Head of caudate nucleus (tissue), 42 donors: ENCODE results near the gene ANKIB1.

ENCODE experiments used
- DNase-seq, 42 donors: peaks; one replicate each; pipeline versions ENCODE4 v3.0.0 to v3.0.0-alpha.2; 2020 to 2021; ENCODE audit warnings: mixed read lengths in 7 of 42
- intact Hi-C: fragments of 100-400 bp; cut with DNase I; formaldehyde crosslinking; loops from one replicate; pipeline ENCODE4 v1.15.0; 2022

Gene ANKIB1

GRCh38 chr7:92259062-92259461 is 13.3 kb downstream of the ANKIB1 start:
- no peak for DNase-seq
- intact Hi-C loops: no loop called here

GRCh38 chr7:92259610-92260247 is 14.0 kb downstream of the ANKIB1 start:
- DNase-seq: no peak
- intact Hi-C loops: no loop called here

GRCh38 chr7:92260248-92260781 is 14.5 kb downstream of the ANKIB1 start:
- intact Hi-C loops: no loop called here
- DNase-seq: no peak

- intact Hi-C loops: no loop called here
- no peak for DNase-seq
Observed at GRCh38 chr7:92266415-92267241, 20.9 kb downstream of the ANKIB1 start.

GRCh38 chr7:92268921-92269320 is 23.1 kb downstream of the ANKIB1 start:
- intact Hi-C loops: no loop called here
- no peak for DNase-seq

GRCh38 chr7:92275327-92275726 is 29.6 kb downstream of the ANKIB1 start:
- DNase-seq: no peak
- intact Hi-C loops: no loop called here

GRCh38 chr7:92276460-92276864 is 30.7 kb downstream of the ANKIB1 start:
- DNase-seq: no peak
- intact Hi-C loops: no loop called here

GRCh38 chr7:92279396-92280031 is 33.7 kb downstream of the ANKIB1 start:
- intact Hi-C loops: no loop called here
- no peak for DNase-seq

GRCh38 chr7:92281031-92281430 is 35.3 kb downstream of the ANKIB1 start:
- intact Hi-C loops: no loop called here
- DNase-seq: no peak

- no peak for DNase-seq
- intact Hi-C loops: no loop called here
Observed at GRCh38 chr7:92282221-92282814, 36.5 kb downstream of the ANKIB1 start.

- no peak for DNase-seq
- intact Hi-C loops: no loop called here
Observed at GRCh38 chr7:92282930-92283329, 37.2 kb downstream of the ANKIB1 start.

GRCh38 chr7:92289321-92289720 is 43.5 kb downstream of the ANKIB1 start:
- intact Hi-C loops: no loop called here
- DNase-seq: no peak

GRCh38 chr7:92292981-92293380 is 47.2 kb downstream of the ANKIB1 start:
- intact Hi-C loops: loop anchor here (10.0 kb wide), 1 partner anchor 48 kb away; the partner anchor contains the start of genes ANKIB1 and KRIT1
- no peak for DNase-seq

- intact Hi-C loops: loop anchor here (10.0 kb wide), 1 partner anchor 49 kb away; the partner anchor contains the start of genes ANKIB1 and KRIT1
- DNase-seq: no peak
Observed at GRCh38 chr7:92293896-92294590, 48.3 kb downstream of the ANKIB1 start.

- intact Hi-C loops: loop anchor here (10.0 kb wide), 1 partner anchor 51 kb away; the partner anchor contains the start of genes ANKIB1 and KRIT1
- DNase-seq: peak in 6 of 42 donors; percentile 18 to 57 (median 39)
Observed at GRCh38 chr7:92295391-92295790, 49.6 kb downstream of the ANKIB1 start.

GRCh38 chr7:92296235-92296634 is 50.5 kb downstream of the ANKIB1 start:
- intact Hi-C loops: loop anchor here (10.0 kb wide), 1 partner anchor 51 kb away; the partner anchor contains the start of genes ANKIB1 and KRIT1

GRCh38 chr7:92296880-92297445 is 51.2 kb downstream of the ANKIB1 start:
- intact Hi-C loops: loop anchor here (10.0 kb wide), 1 partner anchor 52 kb away; the partner anchor contains the start of genes ANKIB1 and KRIT1
- DNase-seq: no peak

More at GRCh38 chr7:92296235-92296634, 50.5 kb downstream of the ANKIB1 start:
- DNase-seq: no peak

- intact Hi-C loops: loop anchor here (10.0 kb wide), 1 partner anchor 53 kb away; the partner anchor contains the start of genes ANKIB1 and KRIT1
- DNase-seq: no peak
Observed at GRCh38 chr7:92297736-92298135, 52.0 kb downstream of the ANKIB1 start.
